ENCODE results near the gene MPZL1.
A peak's percentile ranks its signal among the peaks of the same experiment; 100 is the strongest.
"Not testable (repeated sequence)": the region's sequence is repeated elsewhere in the genome, so short reads cannot be mapped to it uniquely, and the experiment has no call there.

Gene MPZL1

DNA sequence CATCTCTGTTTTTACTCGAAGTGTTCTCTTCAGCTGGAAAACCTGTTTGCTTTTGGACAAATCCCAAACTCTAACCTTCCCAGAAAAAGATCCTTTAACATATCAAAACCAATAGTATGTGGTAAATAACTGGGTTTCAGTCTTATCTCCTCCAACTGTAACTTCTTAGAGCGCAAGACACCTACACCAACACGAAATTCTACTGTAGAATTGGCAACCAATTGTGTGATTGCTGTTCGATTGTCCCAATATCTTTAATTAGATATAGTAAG, 5.8 kb upstream of the MPZL1 start:
- DNase-seq (ENCODE audit: low spot score in 2 of 2), result peak in 1 of 2 experiments; percentile 34
- no peaks in the 10 kb centered on the region for H3K27me3 ChIP-seq (ENCODE audit: low read depth)
- H3K9me3 ChIP-seq, result no peaks in the 10 kb centered on the region
- peak overlapping the region; percentile 83 for H3K4me3 ChIP-seq
- in situ Hi-C loops (cut with MboI; ENCODE audit: low sequenced_read_pairs), result no loop called here
- no peaks in the 10 kb centered on the region for H3K36me3 ChIP-seq (replicated peaks)
- H3K4me1 ChIP-seq, result peaks cover 8% of the 10 kb centered on the region

GRCh38 chr1:167717351-167717750, 4.4 kb upstream of the MPZL1 start:
- H3K9me3 ChIP-seq, result no peaks in the 10 kb centered on the region
- no peak for DNase-seq (ENCODE audit: low spot score in 2 of 2)
- H3K4me1 ChIP-seq, result peaks cover 12% of the 10 kb centered on the region
- no peaks in the 10 kb centered on the region for H3K27me3 ChIP-seq (ENCODE audit: low read depth)
- H3K36me3 ChIP-seq (replicated peaks), result no peaks in the 10 kb centered on the region
- in situ Hi-C loops (cut with MboI; ENCODE audit: low sequenced_read_pairs), result no loop called here
- no peak overlapping the region for H3K4me3 ChIP-seq

GRCh38 chr1:167718914-167719691, 2.7 kb upstream of the MPZL1 start:
- no peak for DNase-seq (ENCODE audit: low spot score in 2 of 2)
- no peak overlapping the region for H3K4me3 ChIP-seq
- no peaks in the 10 kb centered on the region for H3K36me3 ChIP-seq (replicated peaks)
- in situ Hi-C loops (cut with MboI; ENCODE audit: low sequenced_read_pairs), result no loop called here
- no peaks in the 10 kb centered on the region for H3K9me3 ChIP-seq
- no peaks in the 10 kb centered on the region for H3K27me3 ChIP-seq (ENCODE audit: low read depth)
- peaks cover 10% of the 10 kb centered on the region for H3K4me1 ChIP-seq

GRCh38 chr1:167719715-167720421, 1.9 kb upstream of the MPZL1 start:
- in situ Hi-C loops (cut with MboI; ENCODE audit: low sequenced_read_pairs); H3K36me3 ChIP-seq (replicated peaks); H3K4me3 ChIP-seq; DNase-seq (ENCODE audit: low spot score in 2 of 2); H3K27me3 ChIP-seq (ENCODE audit: low read depth); H3K9me3 ChIP-seq; H3K4me1 ChIP-seq: not testable (repeated sequence)

DNA sequence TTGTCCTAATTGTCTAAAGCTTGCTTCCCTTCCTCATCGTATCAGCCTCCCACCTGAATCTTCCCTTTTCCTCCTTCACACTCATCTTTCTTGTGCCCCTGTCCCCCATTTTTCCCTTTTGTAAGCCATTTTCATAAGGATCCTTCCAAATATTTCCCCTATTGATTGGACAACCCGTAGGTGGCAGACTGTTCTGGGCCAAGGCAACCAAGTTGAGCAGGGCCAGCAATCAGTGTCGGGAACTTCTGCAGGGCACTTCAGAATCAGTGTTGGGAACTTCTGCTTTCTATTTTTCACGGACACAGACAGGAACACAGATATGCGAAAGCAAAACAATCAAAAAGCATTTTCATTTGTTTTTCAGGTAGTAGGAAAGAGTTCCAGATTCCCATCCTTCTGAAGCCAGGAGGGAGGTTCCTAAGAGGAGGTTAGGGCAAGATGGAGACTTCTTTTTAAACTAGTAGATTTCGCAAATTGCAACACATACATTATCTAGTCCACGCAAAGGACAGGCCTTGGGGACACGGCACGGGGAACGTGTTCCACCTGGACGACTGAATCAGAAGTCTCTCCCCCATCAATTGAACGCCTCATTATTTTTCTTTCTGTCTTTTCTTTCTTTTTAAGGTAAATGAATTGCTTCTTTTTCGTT, 691 bp upstream of the MPZL1 start:
- Histone ChIP-seq H3K4me1 (peaks cover 16% of the 10 kb centered on the region), H3K4me3 (peak overlapping the region; percentile 82), H3K27me3 (ENCODE audit: low read depth) (no peaks in the 10 kb centered on the region), H3K9me3 (no peaks in the 10 kb centered on the region), H3K36me3 (replicated peaks) (no peaks in the 10 kb centered on the region; the same call in 1 of the 2 replicates)
- peak; percentile 21 to 48 for DNase-seq (ENCODE audit: low spot score in 2 of 2)
- in situ Hi-C loops (cut with MboI; ENCODE audit: low sequenced_read_pairs), result no loop called here

GRCh38 chr1:167722152-167722869, 529 bp downstream of the MPZL1 start:
- H3K27me3 ChIP-seq (ENCODE audit: low read depth), result no peaks in the 10 kb centered on the region
- H3K4me1 ChIP-seq, result peaks cover 17% of the 10 kb centered on the region
- DNase-seq (ENCODE audit: low spot score in 2 of 2), result peak; percentile 32 to 66
- no peaks in the 10 kb centered on the region; the same call in none of the 2 replicates for H3K36me3 ChIP-seq (replicated peaks)
- H3K4me3 ChIP-seq, result peak overlapping the region; percentile 82
- in situ Hi-C loops (cut with MboI; ENCODE audit: low sequenced_read_pairs), result no loop called here
- H3K9me3 ChIP-seq, result no peaks in the 10 kb centered on the region

GRCh38 chr1:167722870-167723251, 1.1 kb downstream of the MPZL1 start:
- Histone ChIP-seq H3K4me3 (peak overlapping the region; percentile 82), H3K9me3 (no peaks in the 10 kb centered on the region), H3K27me3 (ENCODE audit: low read depth) (no peaks in the 10 kb centered on the region), H3K36me3 (replicated peaks) (no peaks in the 10 kb centered on the region; the same call in none of the 2 replicates), H3K4me1 (peaks cover 17% of the 10 kb centered on the region)
- no peak for DNase-seq (ENCODE audit: low spot score in 2 of 2)
- in situ Hi-C loops (cut with MboI; ENCODE audit: low sequenced_read_pairs), result no loop called here

DNA sequence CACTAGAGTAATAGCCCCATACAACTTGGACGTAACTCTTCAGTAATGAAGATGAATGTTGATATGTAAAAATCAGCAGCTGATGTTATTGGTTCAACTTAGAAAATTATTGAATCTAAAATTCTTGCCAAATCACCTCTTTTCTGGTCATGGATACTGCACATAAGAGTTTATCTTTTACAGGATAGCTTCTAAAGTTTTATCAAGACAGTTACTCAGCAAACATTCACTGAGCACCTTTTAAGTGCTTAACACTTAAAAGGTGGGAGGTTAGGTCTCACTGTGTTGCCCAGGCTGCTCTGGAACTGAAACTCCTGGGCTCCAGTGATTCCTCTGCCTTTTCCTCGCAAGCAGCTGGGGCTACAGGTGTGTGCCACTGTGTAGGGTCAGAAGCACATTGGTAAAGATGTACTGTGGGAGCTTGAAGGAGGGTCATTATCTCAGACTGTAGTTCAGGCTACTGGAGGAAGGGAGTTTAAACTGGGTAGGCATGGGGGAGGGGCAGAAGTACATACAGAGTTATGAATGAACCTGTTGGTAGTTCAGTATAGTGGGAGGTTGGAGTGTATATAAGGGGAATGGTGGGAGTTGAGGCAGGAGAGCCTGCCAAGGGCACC, 2.0 kb downstream of the MPZL1 start:
- no peak overlapping the region; the same call in 1 of the 2 replicates for H3K4me3 ChIP-seq
- in situ Hi-C loops (cut with MboI; ENCODE audit: low sequenced_read_pairs), result no loop called here
- DNase-seq (ENCODE audit: low spot score in 2 of 2), result peak in 1 of 2 experiments; percentile 17

GRCh38 chr1:167726008-167726407, 4.2 kb downstream of the MPZL1 start:
- Histone ChIP-seq H3K4me3 (no peak overlapping the region), H3K27me3 (ENCODE audit: low read depth) (no peaks in the 10 kb centered on the region), H3K9me3 (no peaks in the 10 kb centered on the region), H3K4me1 (peaks cover 17% of the 10 kb centered on the region), H3K36me3 (replicated peaks) (peaks cover 9% of the 10 kb centered on the region)
- peak in 1 of 2 experiments; percentile 11 for DNase-seq (ENCODE audit: low spot score in 2 of 2)
- in situ Hi-C loops (cut with MboI; ENCODE audit: low sequenced_read_pairs), result no loop called here

More for the DNA sequence above, 2.0 kb downstream of the MPZL1 start:
- Histone ChIP-seq H3K27me3 (ENCODE audit: low read depth) (no peaks in the 10 kb centered on the region), H3K36me3 (replicated peaks) (peaks cover 4% of the 10 kb centered on the region), H3K4me1 (peaks cover 17% of the 10 kb centered on the region), H3K9me3 (no peaks in the 10 kb centered on the region)

DNA sequence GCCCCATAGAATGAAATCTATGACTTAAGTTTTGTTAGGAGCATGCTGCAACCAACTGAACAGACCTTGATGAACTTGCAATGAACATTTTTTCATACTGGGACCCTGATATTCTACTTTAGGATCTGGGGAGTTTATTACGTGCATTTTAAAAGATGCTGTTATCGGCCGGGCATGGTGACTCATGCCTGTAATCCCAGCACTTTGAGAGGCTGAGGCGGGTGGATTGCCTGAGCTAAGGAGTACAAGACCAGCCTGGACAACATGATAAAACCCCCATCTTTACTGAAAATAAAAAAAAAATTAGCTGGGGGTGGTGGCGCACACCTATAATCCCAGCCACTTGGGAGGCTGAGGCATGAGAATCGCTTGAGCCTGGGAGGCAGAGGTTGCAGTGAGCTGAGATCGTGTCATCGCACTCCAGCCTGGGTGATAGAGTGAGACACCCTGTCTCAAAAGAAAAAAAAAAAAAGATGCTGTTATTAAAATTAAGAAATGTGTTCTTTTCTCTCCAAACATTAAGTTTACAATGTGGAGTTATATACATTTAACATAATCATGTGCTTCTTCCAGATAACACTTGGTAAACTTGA, 7.1 kb downstream of the MPZL1 start:
- peaks cover 11% of the 10 kb centered on the region for H3K36me3 ChIP-seq (replicated peaks)

GRCh38 chr1:167734227-167734626, 12.4 kb downstream of the MPZL1 start:
- in situ Hi-C loops (cut with MboI; ENCODE audit: low sequenced_read_pairs), result no loop called here
- no peaks in the 10 kb centered on the region for H3K27me3 ChIP-seq (ENCODE audit: low read depth)
- H3K4me3 ChIP-seq, result no peak overlapping the region
- DNase-seq (ENCODE audit: low spot score in 2 of 2), result no peak
- no peaks in the 10 kb centered on the region; the same call in 1 of the 2 replicates for H3K9me3 ChIP-seq
- H3K36me3 ChIP-seq (replicated peaks), result peaks cover 7% of the 10 kb centered on the region; the same call in 1 of the 2 replicates
- 0 out of 2 replicates have a peak, but pooled peaks cover 2% of the 10 kb centered on the region for H3K4me1 ChIP-seq

More for the DNA sequence above, 7.1 kb downstream of the MPZL1 start:
- Histone ChIP-seq H3K4me3 (no peak overlapping the region), H3K9me3 (no peaks in the 10 kb centered on the region), H3K4me1 (peaks cover 8% of the 10 kb centered on the region; the same call in 1 of the 2 replicates), H3K27me3 (ENCODE audit: low read depth) (no peaks in the 10 kb centered on the region)
- in situ Hi-C loops (cut with MboI; ENCODE audit: low sequenced_read_pairs), result no loop called here
- DNase-seq (ENCODE audit: low spot score in 2 of 2), result no peak

DNA sequence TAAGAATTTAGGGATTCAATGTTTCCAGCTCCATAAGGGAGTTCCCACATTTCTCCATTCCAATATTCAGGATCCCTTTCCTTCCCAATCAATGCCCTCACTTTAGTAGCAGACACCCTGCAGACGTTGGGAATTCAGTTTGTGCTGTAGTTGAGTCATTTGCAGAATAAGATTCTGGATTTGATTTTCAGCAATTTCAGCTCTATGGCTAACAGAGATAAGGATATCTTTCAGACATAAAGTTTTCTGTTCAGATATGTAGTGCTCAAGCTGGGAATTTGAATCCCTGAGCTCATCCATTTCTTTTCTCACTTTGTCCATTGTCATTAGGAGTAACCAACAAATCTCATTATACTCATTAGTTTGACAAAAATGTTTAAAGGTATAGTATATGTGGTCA, 13.1 kb downstream of the MPZL1 start:
- no peak for DNase-seq (ENCODE audit: low spot score in 2 of 2)
- no peaks in the 10 kb centered on the region for H3K27me3 ChIP-seq (ENCODE audit: low read depth)
- H3K36me3 ChIP-seq (replicated peaks), result peaks cover 7% of the 10 kb centered on the region; the same call in 1 of the 2 replicates
- H3K4me3 ChIP-seq, result no peak overlapping the region
- in situ Hi-C loops (cut with MboI; ENCODE audit: low sequenced_read_pairs), result no loop called here
- 0 out of 2 replicates have a peak, but pooled peaks cover 2% of the 10 kb centered on the region for H3K4me1 ChIP-seq
- no peaks in the 10 kb centered on the region; the same call in 1 of the 2 replicates for H3K9me3 ChIP-seq

- H3K27me3 ChIP-seq (ENCODE audit: low read depth), result no peaks in the 10 kb centered on the region
- peaks cover 4% of the 10 kb centered on the region for H3K4me1 ChIP-seq
- H3K36me3 ChIP-seq (replicated peaks), result peaks cover 2% of the 10 kb centered on the region; the same call in 1 of the 2 replicates
- no peak overlapping the region for H3K4me3 ChIP-seq
- no peak for DNase-seq (ENCODE audit: low spot score in 2 of 2)
- in situ Hi-C loops (cut with MboI; ENCODE audit: low sequenced_read_pairs), result no loop called here
- H3K9me3 ChIP-seq, result no peaks in the 10 kb centered on the region; the same call in 1 of the 2 replicates
These were observed 15.4 kb downstream of the MPZL1 start for GRCh38 chr1:167737169-167737568.
